Measurements from ENCODE around the gene TTC39A.

- TF ChIP-seq CTCF (IDR thresholded peaks at IDR 0.05) (no peak), POLR2A (IDR thresholded peaks at IDR 0.05) (no peak)
Measured at GRCh38 chr1:51280321-51280978, 49.9 kb downstream of the TTC39A start.
